ENCODE measurements around the gene SKIC3. TPM values are rescaled to one million over a fixed set of nuclear protein-coding genes. Genes with fewer than 3 reads are reported as not detected.

Gene SKIC3
- total and polyA plus RNA-seq, 4 donors: 13.4 to 53.8 (median 29.0) TPM

Small RNA genes within 50 kb of the gene (small RNA-seq; reads per million reads assigned to genes)
- not detected for gene RNU6-308P

Other genes with a start within 250 kb of the SKIC3 start
- gene FAM81B, start 163.6 kb downstream of the SKIC3 start, total RNA-seq: not detected
- gene FAM81B, start 163.6 kb downstream of the SKIC3 start, polyA plus RNA-seq: not detected
- gene ARSK, start 124 bp upstream of the SKIC3 start, total RNA-seq: 1 to 10 TPM; 2.4 to 4.1 TPM
- gene ARSK, start 124 bp upstream of the SKIC3 start, polyA plus RNA-seq: 1 to 10 TPM; 2.5 to 6.8 TPM
- gene GPR150, start 65.1 kb upstream of the SKIC3 start, total RNA-seq: under 1 TPM in 1 of 2 donors, not detected in 1; 0.08 TPM
- gene GPR150, start 65.1 kb upstream of the SKIC3 start, polyA plus RNA-seq: under 1 TPM; 0.07 to 0.17 TPM
- gene RFESD, start 91.8 kb upstream of the SKIC3 start, total RNA-seq: 10 to 100 TPM in 1 of 2 donors, 1 to 10 TPM in 1; 1.1 to 98.0 TPM
- 1 to 10 TPM; 1.1 to 1.8 TPM for gene RFESD, start 91.8 kb upstream of the SKIC3 start, polyA plus RNA-seq
- under 1 TPM in 1 of 2 donors, not detected in 1; 0.28 TPM for gene SPATA9, start 128.0 kb upstream of the SKIC3 start, total RNA-seq
- gene SPATA9, start 128.0 kb upstream of the SKIC3 start, polyA plus RNA-seq: under 1 TPM in 1 of 2 donors, not detected in 1; 0.49 TPM
- gene RHOBTB3, start 176.4 kb upstream of the SKIC3 start, total RNA-seq: 10 to 100 TPM; 43.3 to 59.8 TPM
- gene RHOBTB3, start 176.4 kb upstream of the SKIC3 start, polyA plus RNA-seq: 10 to 100 TPM; 10.5 to 36.2 TPM